SK-N-SH (cell line): ENCODE measurements around the gene DFFB. TPM values are rescaled to one million over a fixed set of nuclear protein-coding genes. Genes with fewer than 3 reads are reported as not detected.
A peak's percentile ranks its signal among the peaks of the same experiment; 100 is the strongest.

Source experiments
- CTCF ChIA-PET: fragments of 300-600, 350-600 bp; formaldehyde crosslinking; extraction: SDS; loops from one replicate; lab custom pipeline; 2021; lab: Yijun Ruan, JAX
- POLR2A ChIA-PET: fragments of 350-600 bp; sonication (Branson Sonifier 250); formaldehyde crosslinking; extraction: SDS; loops from one replicate; lab custom pipeline; 2020; ENCODE audit warnings: antibody characterized with exemption, inconsistent platforms; lab: Yijun Ruan, JAX
- DNase-seq: peaks from one replicate; pipeline ENCODE4 v3.0.0; 2012
- H2AFZ ChIP-seq: fragments of 200-600 bp; sonication (generic); 2 replicates; pipeline ENCODE4 v1.8.1; 2016; ENCODE audit warnings: antibody characterized with exemption, mild to moderate bottlenecking, low read depth
- H3F3A ChIP-seq: fragments of 200-600 bp; sonication (generic); replicated peaks from 2 replicates; pipeline ENCODE3; 2016; ENCODE audit warnings: antibody characterized with exemption, mild to moderate bottlenecking; ENCODE audit not compliant: insufficient read depth
- H3K27ac ChIP-seq, 2 experiments: fragments of 200-500 bp in 1 of 2; fragments of 200-600 bp in 1 of 2; sonication (Bioruptor generic) in 1 of 2; sonication (generic), shearing (Covaris generic) in 1 of 2; 2 replicates each; pipeline versions ENCODE4 v1.5.1 to v1.6.1; 2014 to 2016; ENCODE audit warnings: low read depth in 2 of 2, inconsistent platforms in 1 of 2, low read length in 1 of 2, mild to moderate bottlenecking in 1 of 2, mixed read lengths in 1 of 2
- H3K27me3 ChIP-seq: fragments of 200-600 bp; sonication (generic), shearing (Covaris generic); 2 replicates; pipeline ENCODE4 v1.6.1; 2016; ENCODE audit warnings: mixed run types; ENCODE audit not compliant: insufficient read depth
- H3K36me3 ChIP-seq, 2 experiments: fragments of 200-500 bp in 1 of 2; fragments of 200-600 bp in 1 of 2; sonication (Bioruptor generic) in 1 of 2; sonication (generic) in 1 of 2; replicated peaks in 1 of 2; 2 replicates each; pipeline versions ENCODE3 to v1.5.1; 2014 to 2016; ENCODE audit warnings: low read length in 1 of 2, mild to moderate bottlenecking in 1 of 2; ENCODE audit not compliant: insufficient read depth in 2 of 2, control insufficient read depth in 1 of 2
- H3K4me1 ChIP-seq, 2 experiments: fragments of 200-500 bp in 1 of 2; fragments of 200-600 bp in 1 of 2; sonication (Bioruptor generic) in 1 of 2; sonication (generic), shearing (Covaris generic) in 1 of 2; 2 replicates each; pipeline versions ENCODE4 v1.5.1 to v1.6.1; 2014 to 2016; ENCODE audit warnings: low read depth in 1 of 2, low read length in 1 of 2, mixed run types in 1 of 2; ENCODE audit not compliant: insufficient read depth in 2 of 2, control insufficient read depth in 1 of 2
- H3K4me2 ChIP-seq: fragments of 200-600 bp; sonication (generic), shearing (Covaris generic); 2 replicates; pipeline ENCODE4 v1.6.1; 2017; ENCODE audit warnings: mixed run types
- H3K4me3 ChIP-seq, 2 experiments: fragments of 200-500 bp in 1 of 2; fragments of 200-600 bp in 1 of 2; sonication (Bioruptor generic) in 1 of 2; sonication (generic), shearing (Covaris generic) in 1 of 2; 2 replicates each; pipeline versions ENCODE4 v1.5.1 to v1.8.1; 2014 to 2016; ENCODE audit warnings: low read depth in 2 of 2, inconsistent platforms in 1 of 2, low read length in 1 of 2, mild to moderate bottlenecking in 1 of 2, mixed read lengths in 1 of 2, moderate library complexity in 1 of 2
- H3K79me2 ChIP-seq: fragments of 200-600 bp; sonication (generic); 2 replicates; pipeline ENCODE4 v1.8.1; 2017; ENCODE audit warnings: mild to moderate bottlenecking; ENCODE audit not compliant: insufficient read depth
- H3K9ac ChIP-seq: fragments of 200-600 bp; sonication (generic); 2 replicates; pipeline ENCODE4 v1.6.1; 2017; ENCODE audit warnings: mixed run types
- H3K9me2 ChIP-seq: fragments of 200-600 bp; sonication (generic); 2 replicates; pipeline ENCODE4 v1.6.1; 2017; ENCODE audit warnings: mixed run types
- H3K9me3 ChIP-seq: fragments of 200-600 bp; sonication (generic); 2 replicates; pipeline ENCODE4 v1.6.1; 2017; ENCODE audit warnings: mixed run types, mild to moderate bottlenecking, moderate library complexity
- H4K20me1 ChIP-seq: fragments of 200-600 bp; sonication (generic); 2 replicates; pipeline ENCODE4 v1.6.1; 2017; ENCODE audit warnings: mild to moderate bottlenecking, mixed run types; ENCODE audit not compliant: insufficient read depth
- RAD21 ChIP-seq: IDR thresholded peaks from 2 replicates; pipeline ENCODE4 v1.6.1; 2012; ENCODE audit warnings: mild to moderate bottlenecking, low read length
- RCOR1 ChIP-seq: fragments of 150-350 bp; IDR thresholded peaks from 2 replicates; pipeline ENCODE4 v1.6.1; 2017; ENCODE audit warnings: antibody characterized with exemption, low read length
- SMC3 ChIP-seq: IDR thresholded peaks from 2 replicates; pipeline ENCODE4 v1.6.1; 2012; ENCODE audit warnings: low read depth, low read length, improper control_type of control experiment
- TEAD4 ChIP-seq: IDR thresholded peaks from 2 replicates; pipeline ENCODE4 v1.4.0; 2012; ENCODE audit warnings: mild to moderate bottlenecking, borderline replicate concordance; ENCODE audit not compliant: insufficient read depth
- WGBS: methylation state at CpG from one replicate; pipeline ENCODE4 v1.1.6; 2017; ENCODE audit warnings: low lambda C conversion rate; 5-methylcytosine and 5-hydroxymethylcytosine counted together
- polyA plus RNA-seq, 3 experiments: library from polyadenylated mRNA; depleted of rRNA; stranded (reverse); fragments of >200 nt; gene quantifications; 2 replicates each; pipeline ENCODE4 v1.2.3, GENCODE V29; 2012
- TF ChIP-seq, protein P1 (sequence below): IDR thresholded peaks from 2 replicates; pipeline ENCODE4 v1.6.1; 2012; ENCODE audit warnings: mild to moderate bottlenecking, low read depth, low read length, moderate library complexity
- TF ChIP-seq, protein P2 (sequence below): IDR thresholded peaks from 2 replicates; pipeline ENCODE4 v1.4.0; 2012; ENCODE audit warnings: low read depth
- TF ChIP-seq, protein P3 (sequence below): fragments of 200-600 bp; sonication (generic); IDR thresholded peaks from 2 replicates; pipeline ENCODE4 v1.6.1; 2017; ENCODE audit warnings: antibody characterized with exemption, mild to moderate bottlenecking, moderate library complexity

Gene DFFB
- polyA plus RNA-seq, 1 of the 3 experiments (the other 2 are of a cell fraction) = 8.2 TPM

DNA sequence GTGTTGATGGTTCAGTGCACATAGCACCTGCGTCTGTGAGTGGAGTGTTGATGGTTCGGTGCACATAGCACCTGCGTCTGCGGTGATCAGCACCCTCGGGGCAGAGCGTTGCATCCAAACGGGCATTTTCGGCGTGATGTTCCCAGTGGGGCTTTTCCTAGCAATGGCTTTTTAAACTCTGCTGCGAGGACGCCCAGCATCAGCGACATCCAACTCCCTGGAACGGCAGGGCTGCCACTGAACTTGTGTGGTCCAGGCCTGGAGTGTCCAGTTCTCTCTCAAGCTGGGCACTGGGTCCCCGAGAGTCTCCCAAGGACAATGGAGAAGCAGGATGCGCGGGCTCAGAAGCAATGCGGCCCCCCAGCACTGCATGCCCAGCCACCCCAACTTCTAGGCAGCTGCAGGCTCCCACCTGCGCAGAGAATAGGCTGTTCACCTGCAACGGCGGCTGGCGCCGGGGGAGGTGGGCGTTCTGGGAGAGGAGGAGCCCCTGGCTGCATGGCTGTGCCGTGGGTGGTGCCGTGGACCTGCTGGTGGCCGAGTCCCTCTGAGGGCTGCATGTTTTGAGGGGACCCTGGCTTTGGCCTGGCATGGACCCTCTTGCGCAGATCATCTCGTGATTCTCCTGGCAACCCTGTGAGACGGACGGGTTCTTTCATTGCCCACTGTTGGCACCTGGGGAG, 52.9 kb downstream of the DFFB start (continued):
- TF ChIP-seq, protein P1, sequence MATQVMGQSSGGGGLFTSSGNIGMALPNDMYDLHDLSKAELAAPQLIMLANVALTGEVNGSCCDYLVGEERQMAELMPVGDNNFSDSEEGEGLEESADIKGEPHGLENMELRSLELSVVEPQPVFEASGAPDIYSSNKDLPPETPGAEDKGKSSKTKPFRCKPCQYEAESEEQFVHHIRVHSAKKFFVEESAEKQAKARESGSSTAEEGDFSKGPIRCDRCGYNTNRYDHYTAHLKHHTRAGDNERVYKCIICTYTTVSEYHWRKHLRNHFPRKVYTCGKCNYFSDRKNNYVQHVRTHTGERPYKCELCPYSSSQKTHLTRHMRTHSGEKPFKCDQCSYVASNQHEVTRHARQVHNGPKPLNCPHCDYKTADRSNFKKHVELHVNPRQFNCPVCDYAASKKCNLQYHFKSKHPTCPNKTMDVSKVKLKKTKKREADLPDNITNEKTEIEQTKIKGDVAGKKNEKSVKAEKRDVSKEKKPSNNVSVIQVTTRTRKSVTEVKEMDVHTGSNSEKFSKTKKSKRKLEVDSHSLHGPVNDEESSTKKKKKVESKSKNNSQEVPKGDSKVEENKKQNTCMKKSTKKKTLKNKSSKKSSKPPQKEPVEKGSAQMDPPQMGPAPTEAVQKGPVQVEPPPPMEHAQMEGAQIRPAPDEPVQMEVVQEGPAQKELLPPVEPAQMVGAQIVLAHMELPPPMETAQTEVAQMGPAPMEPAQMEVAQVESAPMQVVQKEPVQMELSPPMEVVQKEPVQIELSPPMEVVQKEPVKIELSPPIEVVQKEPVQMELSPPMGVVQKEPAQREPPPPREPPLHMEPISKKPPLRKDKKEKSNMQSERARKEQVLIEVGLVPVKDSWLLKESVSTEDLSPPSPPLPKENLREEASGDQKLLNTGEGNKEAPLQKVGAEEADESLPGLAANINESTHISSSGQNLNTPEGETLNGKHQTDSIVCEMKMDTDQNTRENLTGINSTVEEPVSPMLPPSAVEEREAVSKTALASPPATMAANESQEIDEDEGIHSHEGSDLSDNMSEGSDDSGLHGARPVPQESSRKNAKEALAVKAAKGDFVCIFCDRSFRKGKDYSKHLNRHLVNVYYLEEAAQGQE = no peak

DNA sequence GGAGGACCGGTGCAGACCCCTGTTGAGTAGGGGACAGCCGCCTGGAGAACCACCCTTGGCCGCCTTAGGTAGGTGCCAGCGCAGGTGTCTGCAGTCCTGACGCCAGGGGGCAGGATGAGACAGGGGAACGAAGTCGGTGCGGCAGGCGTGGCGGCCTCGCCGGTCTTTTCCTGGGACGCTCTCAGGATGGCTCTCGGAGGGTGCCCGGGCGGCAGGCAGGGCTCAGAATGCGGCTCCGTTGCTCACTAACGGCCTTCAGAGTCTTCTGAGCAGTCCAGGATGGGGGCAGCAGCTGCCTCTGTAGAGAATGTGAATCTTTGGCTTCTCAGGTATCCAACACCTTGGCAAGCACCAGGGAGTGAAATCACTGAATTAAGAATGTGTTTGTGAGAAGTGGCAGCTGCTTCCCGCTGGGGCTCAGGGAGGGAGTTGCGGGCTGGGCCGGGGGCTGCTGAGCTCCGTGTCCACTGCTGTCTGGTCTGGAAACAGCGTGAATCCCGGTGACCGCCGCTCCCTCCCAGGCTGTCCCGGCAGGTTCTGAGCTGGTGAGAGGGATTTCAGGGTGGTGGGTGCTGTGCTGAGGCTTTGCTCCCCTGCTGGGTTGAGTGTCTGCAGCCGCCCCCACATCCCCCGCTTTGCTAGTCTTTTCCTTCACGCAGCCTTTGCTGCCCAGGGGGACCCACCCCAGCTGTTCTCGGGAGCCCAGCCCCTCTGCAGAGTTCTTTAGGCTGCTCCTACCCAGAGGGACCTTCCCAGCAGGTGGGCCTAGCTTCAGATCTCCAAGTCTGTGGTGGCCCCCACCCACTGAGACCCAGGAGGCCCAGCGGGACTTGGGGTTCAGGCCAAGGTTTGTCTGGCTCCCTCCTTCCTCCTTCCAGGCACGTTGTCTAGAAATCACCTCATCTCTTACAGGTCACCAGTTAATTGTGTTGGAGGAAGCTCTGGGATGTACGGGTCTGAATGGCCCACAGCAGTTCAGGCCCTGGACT, 53.9 kb downstream of the DFFB start:
- Histone ChIP-seq H3K9me3 (no peaks in the 10 kb centered on the region), H3K4me1 (no peaks in the 10 kb centered on the region; a peak in 1 of 4 replicates), H3K9me2 (no peaks in the 10 kb centered on the region), H2AFZ (no peak overlapping the region), H3K4me3 (no peak overlapping the region), H3K27me3 (no peaks in the 10 kb centered on the region), H3K4me2 (no peak overlapping the region), H3F3A (no peaks in the 10 kb centered on the region)
- peak; percentile 91 for DNase-seq
- WGBS = 26% methylated on average over 29 of the region's 35 CpGs
- TF ChIP-seq, protein P2, sequence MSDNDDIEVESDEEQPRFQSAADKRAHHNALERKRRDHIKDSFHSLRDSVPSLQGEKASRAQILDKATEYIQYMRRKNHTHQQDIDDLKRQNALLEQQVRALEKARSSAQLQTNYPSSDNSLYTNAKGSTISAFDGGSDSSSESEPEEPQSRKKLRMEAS = no peak
- peak; percentile 71 for TF ChIP-seq SMC3
- TF ChIP-seq TEAD4 = no peak
- TF ChIP-seq, protein P3, sequence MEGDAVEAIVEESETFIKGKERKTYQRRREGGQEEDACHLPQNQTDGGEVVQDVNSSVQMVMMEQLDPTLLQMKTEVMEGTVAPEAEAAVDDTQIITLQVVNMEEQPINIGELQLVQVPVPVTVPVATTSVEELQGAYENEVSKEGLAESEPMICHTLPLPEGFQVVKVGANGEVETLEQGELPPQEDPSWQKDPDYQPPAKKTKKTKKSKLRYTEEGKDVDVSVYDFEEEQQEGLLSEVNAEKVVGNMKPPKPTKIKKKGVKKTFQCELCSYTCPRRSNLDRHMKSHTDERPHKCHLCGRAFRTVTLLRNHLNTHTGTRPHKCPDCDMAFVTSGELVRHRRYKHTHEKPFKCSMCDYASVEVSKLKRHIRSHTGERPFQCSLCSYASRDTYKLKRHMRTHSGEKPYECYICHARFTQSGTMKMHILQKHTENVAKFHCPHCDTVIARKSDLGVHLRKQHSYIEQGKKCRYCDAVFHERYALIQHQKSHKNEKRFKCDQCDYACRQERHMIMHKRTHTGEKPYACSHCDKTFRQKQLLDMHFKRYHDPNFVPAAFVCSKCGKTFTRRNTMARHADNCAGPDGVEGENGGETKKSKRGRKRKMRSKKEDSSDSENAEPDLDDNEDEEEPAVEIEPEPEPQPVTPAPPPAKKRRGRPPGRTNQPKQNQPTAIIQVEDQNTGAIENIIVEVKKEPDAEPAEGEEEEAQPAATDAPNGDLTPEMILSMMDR = peak; percentile 57
- 0 out of 2 replicates have a peak, but pooled peaks have one; percentile 31 for TF ChIP-seq RCOR1
- peak; percentile 85 for TF ChIP-seq RAD21
- TF ChIP-seq, all 33 proteins: peak for 4
- Histone ChIP-seq H3K79me2 (no peaks in the 10 kb centered on the region), H3K36me3 (no peaks in the 10 kb centered on the region), H4K20me1 (no peaks in the 10 kb centered on the region), H3K27ac (no peak overlapping the region), H3K9ac (no peak overlapping the region)
- ChIA-PET CTCF (interaction anchor here (0.7 to 1.3 kb wide), 16 partner anchors 8 to 1033 kb away, joined by 3 to 6 read pairs (median 3); no protein-coding TSS in a partner anchor), POLR2A (no interaction called here)
